ENCODE data around the gene ABCG5.

Gene ABCG5

DNA sequence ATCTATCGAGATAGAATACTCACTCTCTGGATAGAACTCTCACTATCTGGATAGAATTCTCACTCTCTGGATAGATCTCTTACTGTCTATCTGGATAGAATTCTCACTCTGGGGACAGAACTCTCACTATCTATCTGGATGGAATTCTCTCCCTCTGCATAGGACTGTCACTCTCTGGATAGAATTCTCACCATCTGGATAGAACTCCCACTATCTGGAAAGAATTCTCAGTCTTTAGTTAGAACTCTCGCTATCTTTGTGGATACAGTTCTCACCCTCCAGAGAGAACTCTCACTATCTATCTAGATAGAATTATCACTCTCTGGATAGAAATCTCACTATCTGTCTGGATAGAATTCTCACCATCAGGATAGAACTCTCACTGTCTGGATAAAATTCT, 16.7 kb upstream of the ABCG5 start:
- H3K9ac ChIP-seq (ENCODE audit: low read depth, low read length) = no peak overlapping the region
- H3K4me3 ChIP-seq (ENCODE audit: low read length) = no peak overlapping the region
- 89% methylated on average over 2 of the region's 2 CpGs for WGBS
- peaks cover 42% of the 10 kb centered on the region for H3K27me3 ChIP-seq (ENCODE audit: insufficient read depth, low read length)
- H3K9me3 ChIP-seq (ENCODE audit: insufficient read depth, low read depth, low read length) = no peaks in the 10 kb centered on the region
- H3K4me1 ChIP-seq (ENCODE audit: insufficient read depth, low read length) = no peaks in the 10 kb centered on the region
- H3K27ac ChIP-seq (ENCODE audit: low read depth, low read length) = no peak overlapping the region
- H3K36me3 ChIP-seq (ENCODE audit: insufficient read depth, low read length) = no peaks in the 10 kb centered on the region

- H3K9ac ChIP-seq (ENCODE audit: low read depth, low read length) = no peak overlapping the region
- 86% methylated on average over 3 of the region's 3 CpGs for WGBS
- H3K4me1 ChIP-seq (ENCODE audit: insufficient read depth, low read length) = no peaks in the 10 kb centered on the region
- H3K4me3 ChIP-seq (ENCODE audit: low read length) = no peak overlapping the region
- no peaks in the 10 kb centered on the region for H3K9me3 ChIP-seq (ENCODE audit: insufficient read depth, low read depth, low read length)
- no peak overlapping the region for H3K27ac ChIP-seq (ENCODE audit: low read depth, low read length)
- H3K27me3 ChIP-seq (ENCODE audit: insufficient read depth, low read length) = peaks cover 38% of the 10 kb centered on the region
- no peaks in the 10 kb centered on the region for H3K36me3 ChIP-seq (ENCODE audit: insufficient read depth, low read length)
Measured at GRCh38 chr2:43854671-43855070, 16.0 kb upstream of the ABCG5 start.

DNA sequence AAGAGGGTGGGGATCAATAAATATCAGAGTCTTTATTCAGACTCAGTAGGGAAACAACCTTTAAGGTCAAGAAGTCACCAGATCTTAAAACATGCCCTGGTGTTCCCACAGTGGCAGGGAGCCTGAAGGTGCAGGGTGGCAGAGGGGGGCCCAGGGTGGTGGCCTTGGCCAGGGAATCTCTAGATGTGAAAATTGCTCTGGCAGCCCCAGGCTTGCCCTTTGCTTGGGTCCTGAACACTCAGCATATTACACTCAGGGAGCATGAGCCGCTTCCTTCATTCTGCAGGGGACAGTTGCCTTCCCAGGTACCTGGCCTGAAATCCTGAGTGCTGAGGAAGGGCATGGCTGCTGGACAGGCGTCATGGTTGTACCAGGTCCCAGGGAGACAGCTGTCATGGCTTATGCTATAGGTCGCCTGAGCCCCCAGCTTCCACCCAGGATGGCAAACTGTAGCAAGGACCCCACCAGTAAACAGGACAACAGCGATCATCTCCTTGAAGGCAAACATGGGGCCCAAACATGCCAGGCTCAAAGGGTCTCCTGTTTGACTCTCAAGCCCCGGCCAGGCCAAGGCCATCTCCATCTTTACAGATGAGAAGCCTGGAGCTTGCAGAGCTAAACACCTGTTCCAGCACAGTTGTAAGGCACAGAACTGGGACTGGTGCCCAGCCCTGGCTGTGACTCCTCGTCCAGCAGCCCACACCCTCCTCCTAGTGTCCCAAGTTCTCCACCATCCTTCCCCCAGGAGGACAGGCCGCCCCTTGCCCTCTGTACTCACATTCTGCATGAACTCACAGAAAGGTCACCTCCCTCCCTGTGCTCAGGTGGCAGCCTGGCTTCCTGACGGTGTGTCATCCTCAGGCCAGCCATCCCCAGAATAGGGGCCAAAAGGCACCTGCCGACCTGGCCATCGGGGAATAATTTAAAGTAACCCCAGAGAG, 14.8 kb upstream of the ABCG5 start:
- Histone ChIP-seq H3K36me3 (ENCODE audit: insufficient read depth, low read length) (no peaks in the 10 kb centered on the region), H3K27me3 (ENCODE audit: insufficient read depth, low read length) (peaks cover 26% of the 10 kb centered on the region), H3K4me1 (ENCODE audit: insufficient read depth, low read length) (no peaks in the 10 kb centered on the region), H3K27ac (ENCODE audit: low read depth, low read length) (no peak overlapping the region), H3K4me3 (ENCODE audit: low read length) (no peak overlapping the region), H3K9ac (ENCODE audit: low read depth, low read length) (no peak overlapping the region), H3K9me3 (ENCODE audit: insufficient read depth, low read depth, low read length) (no peaks in the 10 kb centered on the region)
- 92% methylated on average over 10 of the region's 10 CpGs for WGBS

DNA sequence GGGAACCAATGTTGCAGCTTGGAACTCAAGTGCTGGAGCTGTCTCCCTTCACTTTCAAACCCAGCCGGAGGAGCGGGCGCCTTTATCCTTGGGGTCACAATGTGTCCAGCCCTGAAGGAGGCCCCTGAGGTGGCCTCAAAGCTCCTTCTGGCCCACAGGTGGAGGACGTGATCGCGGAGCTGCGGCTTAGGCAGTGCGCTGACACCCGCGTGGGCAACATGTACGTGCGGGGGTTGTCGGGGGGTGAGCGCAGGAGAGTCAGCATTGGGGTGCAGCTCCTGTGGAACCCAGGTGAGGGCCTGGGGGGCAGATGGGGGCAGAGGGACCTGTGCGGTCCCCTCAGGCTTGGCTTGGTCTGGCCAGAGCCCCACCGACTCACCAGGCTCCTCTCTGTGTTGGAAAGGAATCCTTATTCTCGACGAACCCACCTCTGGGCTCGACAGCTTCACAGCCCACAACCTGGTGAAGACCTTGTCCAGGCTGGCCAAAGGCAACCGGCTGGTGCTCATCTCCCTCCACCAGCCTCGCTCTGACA, 13.6 kb upstream of the ABCG5 start:
- WGBS = 94% methylated on average over 21 of the region's 21 CpGs
- H3K9me3 ChIP-seq (ENCODE audit: insufficient read depth, low read depth, low read length) = no peaks in the 10 kb centered on the region
- H3K9ac ChIP-seq (ENCODE audit: low read depth, low read length) = no peak overlapping the region
- H3K4me3 ChIP-seq (ENCODE audit: low read length) = no peak overlapping the region
- H3K36me3 ChIP-seq (ENCODE audit: insufficient read depth, low read length) = no peaks in the 10 kb centered on the region
- H3K27me3 ChIP-seq (ENCODE audit: insufficient read depth, low read length) = peaks cover 15% of the 10 kb centered on the region
- H3K4me1 ChIP-seq (ENCODE audit: insufficient read depth, low read length) = no peaks in the 10 kb centered on the region
- no peak overlapping the region for H3K27ac ChIP-seq (ENCODE audit: low read depth, low read length)

- Histone ChIP-seq H3K9ac (ENCODE audit: low read depth, low read length) (no peak overlapping the region), H3K27me3 (ENCODE audit: insufficient read depth, low read length) (peaks cover 5% of the 10 kb centered on the region; the same call in 1 of the 2 replicates), H3K36me3 (ENCODE audit: insufficient read depth, low read length) (no peaks in the 10 kb centered on the region), H3K4me3 (ENCODE audit: low read length) (no peak overlapping the region), H3K27ac (ENCODE audit: low read depth, low read length) (no peak overlapping the region), H3K4me1 (ENCODE audit: insufficient read depth, low read length) (no peaks in the 10 kb centered on the region), H3K9me3 (ENCODE audit: insufficient read depth, low read depth, low read length) (no peaks in the 10 kb centered on the region)
- WGBS = 93% methylated on average over 20 of the region's 20 CpGs
Measured at GRCh38 chr2:43851011-43851980, 12.7 kb upstream of the ABCG5 start.

DNA sequence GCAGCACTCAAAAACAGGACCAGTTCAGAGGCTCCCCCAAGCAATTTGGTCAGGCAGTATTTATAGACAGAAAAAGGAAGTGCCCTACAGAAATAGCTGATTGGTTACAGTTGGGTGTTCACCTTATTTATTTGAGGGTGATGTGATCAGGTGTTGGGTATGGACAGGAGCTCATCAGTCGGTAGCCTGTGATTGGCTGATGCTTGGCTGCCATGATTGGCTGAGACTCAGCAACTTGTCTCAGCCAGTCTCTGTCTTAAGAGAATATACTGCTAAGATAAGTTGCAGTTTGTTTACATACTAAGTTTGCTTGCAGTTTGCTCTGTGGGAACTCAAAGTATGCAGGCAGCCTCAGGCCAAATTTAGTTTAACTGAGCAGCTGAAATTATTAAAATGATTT, 9.6 kb upstream of the ABCG5 start:
- H3K36me3 ChIP-seq (ENCODE audit: insufficient read depth, low read length) = no peaks in the 10 kb centered on the region
- H3K27ac ChIP-seq (ENCODE audit: low read depth, low read length) = no peak overlapping the region
- H3K27me3 ChIP-seq (ENCODE audit: insufficient read depth, low read length) = no peaks in the 10 kb centered on the region
- H3K9me3 ChIP-seq (ENCODE audit: insufficient read depth, low read depth, low read length) = no peaks in the 10 kb centered on the region
- H3K9ac ChIP-seq (ENCODE audit: low read depth, low read length) = no peak overlapping the region
- H3K4me1 ChIP-seq (ENCODE audit: insufficient read depth, low read length) = no peaks in the 10 kb centered on the region
- WGBS = 84% methylated on average over 1 of the region's 1 CpG
- H3K4me3 ChIP-seq (ENCODE audit: low read length) = no peak overlapping the region

DNA sequence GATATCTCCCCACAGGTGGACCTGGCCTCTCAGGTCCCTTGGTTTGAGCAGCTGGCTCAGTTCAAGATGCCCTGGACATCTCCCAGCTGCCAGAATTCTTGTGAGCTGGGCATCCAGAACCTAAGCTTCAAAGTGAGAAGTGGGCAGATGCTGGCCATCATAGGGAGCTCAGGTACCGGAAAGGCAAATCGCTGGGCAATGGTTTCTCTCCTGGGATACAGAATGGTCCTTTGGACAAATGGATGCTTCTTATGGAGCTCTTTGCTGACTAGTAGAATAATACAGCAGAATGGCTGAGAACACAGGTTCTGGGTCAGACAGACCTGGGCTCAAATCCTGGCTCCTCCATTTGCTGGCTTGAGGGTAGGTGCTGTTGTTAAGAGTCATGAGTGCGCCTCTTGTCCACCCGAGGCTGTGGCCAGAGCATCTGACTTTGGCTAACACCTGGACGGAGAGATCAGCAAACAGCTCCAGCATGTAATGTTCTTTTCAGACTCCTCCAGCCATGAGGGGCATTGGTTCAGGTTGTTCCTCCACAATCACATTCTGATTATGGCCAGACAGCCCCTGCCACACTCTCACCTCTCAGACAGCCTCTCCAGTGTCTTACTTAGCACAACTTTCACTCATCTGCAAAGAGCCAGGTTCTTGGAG, 7.6 kb upstream of the ABCG5 start:
- H3K4me3 ChIP-seq (ENCODE audit: low read length) = no peak overlapping the region
- H3K27me3 ChIP-seq (ENCODE audit: insufficient read depth, low read length) = no peaks in the 10 kb centered on the region
- 93% methylated on average over 5 of the region's 5 CpGs for WGBS
- no peaks in the 10 kb centered on the region for H3K4me1 ChIP-seq (ENCODE audit: insufficient read depth, low read length)
- no peaks in the 10 kb centered on the region for H3K36me3 ChIP-seq (ENCODE audit: insufficient read depth, low read length)
- no peak overlapping the region for H3K27ac ChIP-seq (ENCODE audit: low read depth, low read length)
- no peaks in the 10 kb centered on the region for H3K9me3 ChIP-seq (ENCODE audit: insufficient read depth, low read depth, low read length)
- H3K9ac ChIP-seq (ENCODE audit: low read depth, low read length) = no peak overlapping the region

DNA sequence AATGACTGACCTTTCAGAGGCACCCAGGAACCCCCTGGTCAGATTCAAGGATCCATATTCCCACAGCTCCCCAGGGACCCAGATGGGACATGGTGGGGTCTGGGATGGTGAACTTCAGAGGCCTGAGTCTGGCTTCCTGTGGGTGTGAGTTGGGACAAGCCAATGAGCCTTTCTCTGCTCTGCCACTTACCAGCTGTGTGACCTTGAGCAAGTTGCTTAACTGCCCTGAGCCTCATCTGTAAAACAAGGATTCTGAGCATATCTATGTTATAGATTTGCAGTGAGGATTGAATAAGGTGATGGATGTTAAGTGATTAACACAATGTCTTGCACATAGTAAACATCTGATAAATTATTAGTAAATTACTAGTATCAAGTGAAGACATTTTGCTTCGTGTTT, 6.5 kb upstream of the ABCG5 start:
- no peak overlapping the region for H3K27ac ChIP-seq (ENCODE audit: low read depth, low read length)
- 100% methylated on average over 1 of the region's 1 CpG for WGBS
- no peaks in the 10 kb centered on the region for H3K27me3 ChIP-seq (ENCODE audit: insufficient read depth, low read length)
- no peak overlapping the region for H3K9ac ChIP-seq (ENCODE audit: low read depth, low read length)
- no peak overlapping the region for H3K4me3 ChIP-seq (ENCODE audit: low read length)
- H3K36me3 ChIP-seq (ENCODE audit: insufficient read depth, low read length) = no peaks in the 10 kb centered on the region
- H3K9me3 ChIP-seq (ENCODE audit: insufficient read depth, low read depth, low read length) = no peaks in the 10 kb centered on the region
- H3K4me1 ChIP-seq (ENCODE audit: insufficient read depth, low read length) = peaks cover 2% of the 10 kb centered on the region; the same call in 1 of the 2 replicates

- Histone ChIP-seq H3K9ac (ENCODE audit: low read depth, low read length) (no peak overlapping the region), H3K4me3 (ENCODE audit: low read length) (no peak overlapping the region), H3K27me3 (ENCODE audit: insufficient read depth, low read length) (no peaks in the 10 kb centered on the region), H3K27ac (ENCODE audit: low read depth, low read length) (no peak overlapping the region), H3K36me3 (ENCODE audit: insufficient read depth, low read length) (no peaks in the 10 kb centered on the region), H3K4me1 (ENCODE audit: insufficient read depth, low read length) (peaks cover 6% of the 10 kb centered on the region; the same call in 1 of the 2 replicates), H3K9me3 (ENCODE audit: insufficient read depth, low read depth, low read length) (no peaks in the 10 kb centered on the region)
- WGBS = 96% methylated on average over 9 of the region's 9 CpGs
Measured at GRCh38 chr2:43842866-43843226, 4.2 kb upstream of the ABCG5 start.

DNA sequence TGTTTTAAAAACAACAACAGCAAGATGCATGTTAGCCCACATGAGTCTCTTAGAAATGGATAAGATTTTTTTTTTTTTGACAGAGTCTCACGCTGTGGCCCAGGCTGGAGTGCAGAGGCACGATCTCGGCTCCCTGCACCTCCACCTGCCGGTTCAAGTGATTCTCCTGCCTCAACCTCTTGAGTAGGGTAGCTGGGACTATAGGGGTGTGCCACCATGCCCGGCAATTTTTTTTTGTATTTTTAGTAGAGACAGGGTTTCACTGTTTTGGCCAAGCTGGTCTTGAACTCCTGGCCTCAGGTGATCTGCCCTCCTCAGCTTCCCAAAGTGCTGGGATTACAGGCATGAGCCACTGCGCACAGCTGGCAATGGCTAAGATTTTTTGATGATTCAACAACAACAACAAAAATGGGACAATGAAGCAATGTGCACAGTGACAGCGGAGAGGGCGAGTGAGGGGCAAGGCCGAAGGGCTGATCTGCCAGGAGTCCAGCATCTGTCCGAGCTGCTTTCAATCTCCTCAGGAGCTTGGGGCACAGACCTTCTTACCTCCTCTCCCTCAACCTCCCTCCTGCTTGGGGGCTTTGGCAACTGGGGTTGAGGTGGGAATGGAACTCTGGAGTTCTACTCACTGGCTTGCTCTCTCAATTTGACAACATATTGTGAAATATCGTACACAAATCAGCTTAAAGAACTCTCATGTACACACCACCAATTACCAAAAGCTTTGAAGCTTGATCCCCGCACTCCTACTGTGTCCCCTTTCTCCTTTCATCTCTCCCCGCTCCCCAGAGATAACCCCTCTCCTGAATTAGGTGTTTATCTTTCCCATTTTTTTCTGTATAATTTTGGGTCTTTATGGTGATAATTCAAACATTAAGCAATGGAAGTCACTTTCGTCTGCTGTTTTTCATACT, 3.6 kb upstream of the ABCG5 start:
- no peaks in the 10 kb centered on the region for H3K36me3 ChIP-seq (ENCODE audit: insufficient read depth, low read length)
- no peaks in the 10 kb centered on the region for H3K27me3 ChIP-seq (ENCODE audit: insufficient read depth, low read length)
- no peak overlapping the region for H3K27ac ChIP-seq (ENCODE audit: low read depth, low read length)
- H3K4me1 ChIP-seq (ENCODE audit: insufficient read depth, low read length) = peaks cover 6% of the 10 kb centered on the region; the same call in 1 of the 2 replicates
- 97% methylated on average over 14 of the region's 14 CpGs for WGBS
- no peak overlapping the region for H3K4me3 ChIP-seq (ENCODE audit: low read length)
- no peaks in the 10 kb centered on the region for H3K9me3 ChIP-seq (ENCODE audit: insufficient read depth, low read depth, low read length)
- no peak overlapping the region for H3K9ac ChIP-seq (ENCODE audit: low read depth, low read length)

Data from HUES64 (cell line).